WTC11 (cell line): ENCODE measurements around the gene IGSF11.

Source experiments
- CTCF ChIP-seq: fragments of 200-600 bp; IDR thresholded peaks from 2 replicates; pipeline ENCODE4 v1.8.0; 2022; ENCODE audit warnings: antibody characterized with exemption
- FOXJ3 ChIP-seq: sonication (generic); formaldehyde crosslinking; IDR thresholded peaks from 2 replicates; pipeline ENCODE4 v1.9.0; 2021; ENCODE audit warnings: missing genetic modification reagents, mild to moderate bottlenecking, borderline replicate concordance
- MAX ChIP-seq: sonication (generic); formaldehyde crosslinking; IDR thresholded peaks from 2 replicates; pipeline ENCODE4 v1.8.0; 2022; ENCODE audit warnings: mild to moderate bottlenecking, missing genetic modification reagents
- NR1H2 ChIP-seq: sonication (generic); formaldehyde crosslinking; IDR thresholded peaks from 2 replicates; pipeline ENCODE4 v1.9.0; 2021; ENCODE audit warnings: mild to moderate bottlenecking, moderate library complexity, missing genetic modification reagents
- SP1 ChIP-seq: sonication (generic); formaldehyde crosslinking; conservative IDR thresholded peaks from 2 replicates; pipeline ENCODE4 v1.8.1; 2022; ENCODE audit warnings: missing genetic modification reagents
- TEAD4 ChIP-seq: sonication (generic); formaldehyde crosslinking; IDR thresholded peaks from 2 replicates; pipeline ENCODE4 v1.8.0; 2022; ENCODE audit warnings: mild to moderate bottlenecking, missing genetic modification reagents
- TF ChIP-seq, protein P1 (sequence below): sonication (generic); formaldehyde crosslinking; IDR thresholded peaks from 2 replicates; pipeline ENCODE4 v1.8.1; 2023; ENCODE audit warnings: mild to moderate bottlenecking, missing genetic modification reagents, moderate library complexity

GRCh38 chr3:119011528-119011927 lies 23.1 kb downstream of the IGSF11 start:
- TF ChIP-seq CTCF: no peak
- TF ChIP-seq, protein P1, sequence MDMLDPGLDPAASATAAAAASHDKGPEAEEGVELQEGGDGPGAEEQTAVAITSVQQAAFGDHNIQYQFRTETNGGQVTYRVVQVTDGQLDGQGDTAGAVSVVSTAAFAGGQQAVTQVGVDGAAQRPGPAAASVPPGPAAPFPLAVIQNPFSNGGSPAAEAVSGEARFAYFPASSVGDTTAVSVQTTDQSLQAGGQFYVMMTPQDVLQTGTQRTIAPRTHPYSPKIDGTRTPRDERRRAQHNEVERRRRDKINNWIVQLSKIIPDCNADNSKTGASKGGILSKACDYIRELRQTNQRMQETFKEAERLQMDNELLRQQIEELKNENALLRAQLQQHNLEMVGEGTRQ (CRISPR knock-in tag): no peak
- TF ChIP-seq MAX (CRISPR knock-in tag): no peak
- no peak for TF ChIP-seq TEAD4 (CRISPR knock-in tag)
- no peak for TF ChIP-seq NR1H2 (CRISPR knock-in tag)
- TF ChIP-seq SP1 (CRISPR knock-in tag): no peak
- no peak for TF ChIP-seq FOXJ3 (CRISPR knock-in tag)
